HEK293 (cell line): ENCODE results near the gene RILPL1.

ENCODE experiments used
- ZBTB11 ChIP-seq: fragments of 450-650 bp; formaldehyde crosslinking; conservative IDR thresholded peaks from 2 replicates; pipeline ENCODE4 v1.5.1; 2016; ENCODE audit warnings: low read depth, missing biosample characterization, missing genetic modification characterization
- TF ChIP-seq, protein P1 (sequence below): fragments of 450-650 bp; formaldehyde crosslinking; IDR thresholded peaks from 2 replicates; pipeline ENCODE4 v1.5.1; 2016; ENCODE audit warnings: missing biosample characterization, missing genetic modification characterization

- TF ChIP-seq ZBTB11 (tag by site-specific recombination): no peak
- TF ChIP-seq, protein P1, sequence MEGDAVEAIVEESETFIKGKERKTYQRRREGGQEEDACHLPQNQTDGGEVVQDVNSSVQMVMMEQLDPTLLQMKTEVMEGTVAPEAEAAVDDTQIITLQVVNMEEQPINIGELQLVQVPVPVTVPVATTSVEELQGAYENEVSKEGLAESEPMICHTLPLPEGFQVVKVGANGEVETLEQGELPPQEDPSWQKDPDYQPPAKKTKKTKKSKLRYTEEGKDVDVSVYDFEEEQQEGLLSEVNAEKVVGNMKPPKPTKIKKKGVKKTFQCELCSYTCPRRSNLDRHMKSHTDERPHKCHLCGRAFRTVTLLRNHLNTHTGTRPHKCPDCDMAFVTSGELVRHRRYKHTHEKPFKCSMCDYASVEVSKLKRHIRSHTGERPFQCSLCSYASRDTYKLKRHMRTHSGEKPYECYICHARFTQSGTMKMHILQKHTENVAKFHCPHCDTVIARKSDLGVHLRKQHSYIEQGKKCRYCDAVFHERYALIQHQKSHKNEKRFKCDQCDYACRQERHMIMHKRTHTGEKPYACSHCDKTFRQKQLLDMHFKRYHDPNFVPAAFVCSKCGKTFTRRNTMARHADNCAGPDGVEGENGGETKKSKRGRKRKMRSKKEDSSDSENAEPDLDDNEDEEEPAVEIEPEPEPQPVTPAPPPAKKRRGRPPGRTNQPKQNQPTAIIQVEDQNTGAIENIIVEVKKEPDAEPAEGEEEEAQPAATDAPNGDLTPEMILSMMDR (tag by site-specific recombination): no peak
Measured at GRCh38 chr12:123485756-123486155, 47.8 kb downstream of the RILPL1 start.
